Fibroblast of lung (primary cell): ENCODE measurements around the gene EXTL1. TPM values are rescaled to one million over a fixed set of nuclear protein-coding genes. Genes with fewer than 3 reads are reported as not detected.
A peak's percentile ranks its signal among the peaks of the same experiment; 100 is the strongest.

Source experiments
- DNase-seq, 2 donors: peaks; one replicate each; pipeline versions ENCODE4 v3.0.0 to v3.0.0-alpha.2; 2010; ENCODE audit warnings: low read depth in 2 of 2
- H2AFZ ChIP-seq: 2 replicates; pipeline ENCODE4 v1.5.1; 2012; ENCODE audit warnings: low read length, control low read depth, inconsistent platforms
- H3K27ac ChIP-seq: 2 replicates; pipeline ENCODE4 v1.5.1; 2011; ENCODE audit warnings: low read length, control low read depth; ENCODE audit not compliant: insufficient read depth
- H3K27me3 ChIP-seq: 2 replicates; pipeline ENCODE4 v1.5.1; 2011; ENCODE audit warnings: mild to moderate bottlenecking, low read length; ENCODE audit not compliant: control insufficient read depth, insufficient read depth
- H3K36me3 ChIP-seq: 2 replicates; pipeline ENCODE4 v1.5.1; 2011; ENCODE audit warnings: low read length; ENCODE audit not compliant: control insufficient read depth, insufficient read depth
- H3K4me1 ChIP-seq: 2 replicates; pipeline ENCODE4 v1.5.1; 2011; ENCODE audit warnings: low read length; ENCODE audit not compliant: control insufficient read depth, insufficient read depth; ENCODE audit errors: extremely low read depth
- H3K4me2 ChIP-seq: 2 replicates; pipeline ENCODE4 v1.5.1; 2011; ENCODE audit warnings: low read length, control low read depth; ENCODE audit not compliant: insufficient read depth; ENCODE audit errors: extremely low read depth
- H3K4me3 ChIP-seq, 4 experiments: fragments of 200-600 bp in 1 of 4; sonication (generic) in 1 of 4; replicated peaks in 1 of 4; 2 replicates each; pipeline ENCODE4 v1.5.1; 2011 to 2016; ENCODE audit warnings: low read length in 4 of 4, low read depth in 3 of 4, mild to moderate bottlenecking in 3 of 4, control low read depth in 2 of 4, inconsistent platforms in 1 of 4, mixed read lengths in 1 of 4; ENCODE audit not compliant: insufficient read depth in 1 of 4; ENCODE audit errors: control extremely low read depth in 1 of 4
- H3K79me2 ChIP-seq: 2 replicates; pipeline ENCODE4 v1.5.1; 2012; ENCODE audit warnings: mild to moderate bottlenecking, low read length, inconsistent platforms; ENCODE audit not compliant: control insufficient read depth, insufficient read depth
- H3K9ac ChIP-seq: 2 replicates; pipeline ENCODE4 v1.5.1; 2011; ENCODE audit warnings: mild to moderate bottlenecking, low read length, control low read depth; ENCODE audit not compliant: insufficient read depth
- H3K9me3 ChIP-seq: 2 replicates; pipeline ENCODE4 v1.5.1; 2012; ENCODE audit warnings: low read depth, low read length; ENCODE audit not compliant: control insufficient read depth, insufficient read depth
- H4K20me1 ChIP-seq: 2 replicates; pipeline ENCODE4 v1.5.1; 2011; ENCODE audit warnings: low read length; ENCODE audit not compliant: control insufficient read depth, insufficient read depth; ENCODE audit errors: extremely low read depth
- CTCF ChIP-seq, 2 donors: IDR thresholded peaks in 1 of 2; conservative IDR thresholded peaks in 1 of 2; 1 replicate in 1 of 2; 2 replicates in 1 of 2; pipeline ENCODE4 v1.5.1; 2011 to 2012; ENCODE audit warnings: low read length in 2 of 2, control low read depth in 1 of 2, inconsistent platforms in 1 of 2, low read depth in 1 of 2, mild to moderate bottlenecking in 1 of 2
- EZH2 ChIP-seq: IDR thresholded peaks from 2 replicates; pipeline ENCODE4 v1.5.1; 2012; ENCODE audit warnings: low read length, control low read depth, mild to moderate bottlenecking; ENCODE audit errors: missing control alignments
- polyA plus RNA-seq, 2 donors: library from polyadenylated mRNA; depleted of rRNA in 1 of 2; stranded (reverse) in 1 of 2; unstranded in 1 of 2; fragments of >200 nt; gene quantifications; 2 replicates each; pipeline ENCODE4 v1.2.1, GENCODE V29; 2011 to 2012; ENCODE audit warnings: missing spikeins in 1 of 2
- total RNA-seq: library from RNA; depleted of rRNA; stranded (reverse); fragments of >200 nt; gene quantifications from 2 replicates; pipeline ENCODE4 v1.2.1, GENCODE V29; 2014

Gene EXTL1
- total and polyA plus RNA-seq, 2 donors (not counting 1 experiment from before 2014, with no cell fraction given), result 0.33 to 0.39 TPM

DNA sequence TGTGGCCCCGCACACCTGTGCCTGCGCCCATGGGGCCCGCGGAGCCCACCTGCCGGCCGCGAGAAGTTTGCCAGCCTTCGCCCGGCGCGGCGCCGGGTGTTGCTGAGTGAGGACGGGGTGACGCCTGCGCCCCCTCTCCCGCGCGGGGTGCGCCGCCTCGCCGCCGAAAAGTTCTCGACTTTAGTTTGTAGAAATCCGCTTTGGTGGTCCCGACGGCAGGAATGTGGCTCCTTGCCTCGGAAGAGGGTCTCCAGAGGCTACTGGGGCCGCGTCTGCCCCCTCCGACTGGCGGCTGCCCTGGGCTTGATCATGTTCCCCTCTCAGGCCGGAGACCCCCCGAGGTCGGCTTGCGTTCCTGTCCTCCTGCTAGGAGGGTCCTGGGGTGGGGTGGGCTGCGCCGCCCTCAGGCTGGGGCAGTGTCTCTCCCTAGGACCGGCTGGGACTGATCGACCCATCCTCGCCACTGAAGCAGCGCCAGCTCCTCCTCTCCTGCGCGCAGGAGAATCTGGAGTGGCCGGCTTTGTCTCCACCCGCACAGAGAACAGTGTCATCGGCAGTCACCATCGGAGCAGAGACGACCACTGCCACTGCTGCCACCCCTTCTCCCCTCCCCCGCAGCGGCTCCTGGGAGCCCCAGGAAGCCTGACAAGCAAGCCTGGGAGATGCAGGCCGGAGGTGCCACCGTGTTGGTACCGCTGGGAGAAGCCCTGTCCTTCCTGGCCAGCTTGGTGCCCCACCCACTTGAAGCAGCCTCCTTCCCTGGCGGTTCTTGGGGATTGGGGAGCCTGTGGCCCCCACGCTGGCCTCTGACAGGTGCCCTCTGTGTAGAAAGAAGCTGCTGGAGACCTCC lies 24.9 kb downstream of the EXTL1 start:
- Histone ChIP-seq H2AFZ (no peak overlapping the region), H3K4me2 (no peak overlapping the region), H3K36me3 (no peaks in the 10 kb centered on the region), H3K9me3 (no peaks in the 10 kb centered on the region), H3K27ac (no peak overlapping the region), H3K4me1 (no peaks in the 10 kb centered on the region), H3K27me3 (peaks cover 59% of the 10 kb centered on the region), H3K79me2 (no peaks in the 10 kb centered on the region), H4K20me1 (no peaks in the 10 kb centered on the region), H3K4me3 (no peak overlapping the region), H3K9ac (no peak overlapping the region)
- TF ChIP-seq EZH2, result peak; percentile 83
- TF ChIP-seq CTCF (conservative IDR thresholded peaks at IDR 0.05 in 1 of 2, IDR thresholded peaks at IDR 0.05 in 1 of 2; ENCODE audit: low read depth in 1 of 2, low read length in 2 of 2), result no peak
- DNase-seq, result no peak

- H3K27me3 ChIP-seq, result peaks cover 57% of the 10 kb centered on the region
- no peak overlapping the region for H3K9ac ChIP-seq
- DNase-seq, result no peak
Observed at GRCh38 chr1:26047278-26047874, 25.8 kb downstream of the EXTL1 start.

More at GRCh38 chr1:26047278-26047874, 25.8 kb downstream of the EXTL1 start:
- Histone ChIP-seq H3K36me3 (no peaks in the 10 kb centered on the region), H3K79me2 (no peaks in the 10 kb centered on the region), H4K20me1 (no peaks in the 10 kb centered on the region), H3K27ac (no peak overlapping the region), H2AFZ (no peak overlapping the region), H3K4me2 (no peak overlapping the region), H3K9me3 (no peaks in the 10 kb centered on the region), H3K4me3 (no peak overlapping the region), H3K4me1 (no peaks in the 10 kb centered on the region)
- TF ChIP-seq CTCF (conservative IDR thresholded peaks at IDR 0.05 in 1 of 2, IDR thresholded peaks at IDR 0.05 in 1 of 2; ENCODE audit: low read depth in 1 of 2, low read length in 2 of 2) (no peak), EZH2 (no peak)
